Vagina (tissue), 2 donors: ENCODE data around the gene NDUFS8.

Source experiments
- CTCF ChIP-seq, 3 experiments: fragments of 450-650 bp in 2 of 3; fragments of 200-600 bp in 1 of 3; sonication (generic) in 1 of 3; IDR thresholded peaks; one replicate each; pipeline ENCODE4 v1.5.1; 2017 to 2019; ENCODE audit warnings: antibody characterized with exemption in 3 of 3, mild to moderate bottlenecking in 2 of 3, moderate library complexity in 2 of 3
- POLR2A ChIP-seq, 2 donors: fragments of 450-650 bp; IDR thresholded peaks; one replicate each; pipeline ENCODE4 v1.6.1; 2017; ENCODE audit warnings: antibody characterized with exemption in 2 of 2, mild to moderate bottlenecking in 2 of 2, moderate library complexity in 2 of 2
- POLR2AphosphoS5 ChIP-seq, 2 donors: sonication (generic); formaldehyde crosslinking; IDR thresholded peaks; one replicate each; pipeline ENCODE4 v1.9.0; 2017; ENCODE audit warnings: antibody characterized with exemption in 2 of 2, mild to moderate bottlenecking in 2 of 2, low read depth in 1 of 2; ENCODE audit not compliant: insufficient read depth in 1 of 2

GRCh38 chr11:68048681-68049508 is 18.4 kb downstream of the NDUFS8 start:
- no peak for TF ChIP-seq CTCF (IDR thresholded peaks at IDR 0.05)
- TF ChIP-seq POLR2A (IDR thresholded peaks at IDR 0.05) = no peak
- TF ChIP-seq POLR2AphosphoS5 (IDR thresholded peaks at IDR 0.05; ENCODE audit: insufficient read depth in 1 of 2, low read depth in 1 of 2) = no peak
